ENCODE data around the gene GRPEL1. TPM values are rescaled to one million over a fixed set of nuclear protein-coding genes. Genes with fewer than 3 reads are reported as not detected.

GRPEL1 gene
- total and polyA plus RNA-seq, 2 experiments from 2014 or later = 28.3 to 56.5 TPM

GRCh38 chr4:7052923-7053715 lies 14.7 kb downstream of the GRPEL1 start:
- H3K79me2 ChIP-seq = peaks cover 62% of the 10 kb centered on the region
- 88% methylated on average over 20 of the region's 20 CpGs for WGBS (ENCODE audit: low lambda C conversion rate, missing lambda C conversion rate)
- no peak overlapping the region for H3K27ac ChIP-seq
- no peaks in the 10 kb centered on the region for H3K4me1 ChIP-seq (ENCODE audit: insufficient read depth)
- no peak overlapping the region for H2AFZ ChIP-seq
- peaks cover 46% of the 10 kb centered on the region for H4K20me1 ChIP-seq (ENCODE audit: insufficient read depth, poor library complexity, severe bottlenecking)
- no peaks in the 10 kb centered on the region for H3K36me3 ChIP-seq (replicated peaks; ENCODE audit: insufficient read depth, low read depth)
- H3K27me3 ChIP-seq = no peaks in the 10 kb centered on the region
- no peak overlapping the region for H3K4me3 ChIP-seq
- TF ChIP-seq EZH2 (IDR thresholded peaks at IDR 0.05; ENCODE audit: borderline replicate concordance) (no peak), CTCF (IDR thresholded peaks at IDR 0.05; ENCODE audit: poor library complexity) (no peak), EZH2phosphoT487 (IDR thresholded peaks at IDR 0.05; ENCODE audit: low read depth, severe bottlenecking, unreplicated experiment) (no peak)
- H3K4me2 ChIP-seq = no peak overlapping the region
- no peaks in the 10 kb centered on the region for H3K9me3 ChIP-seq (ENCODE audit: low read depth)
- no peak for DNase-seq (ENCODE audit: low spot score)
- no peaks in the 10 kb centered on the region for H3K9me2 ChIP-seq (replicated peaks; ENCODE audit: insufficient read depth)

- WGBS (ENCODE audit: low lambda C conversion rate, missing lambda C conversion rate) = 89% methylated on average over 14 of the region's 14 CpGs
- Histone ChIP-seq H3K4me1 (ENCODE audit: insufficient read depth) (no peaks in the 10 kb centered on the region), H3K4me3 (no peak overlapping the region), H3K4me2 (no peak overlapping the region), H3K36me3 (replicated peaks; ENCODE audit: insufficient read depth, low read depth) (no peaks in the 10 kb centered on the region), H3K27me3 (no peaks in the 10 kb centered on the region), H3K9me2 (replicated peaks; ENCODE audit: insufficient read depth) (no peaks in the 10 kb centered on the region), H3K79me2 (peaks cover 70% of the 10 kb centered on the region), H3K27ac (no peak overlapping the region), H2AFZ (no peak overlapping the region), H3K9me3 (ENCODE audit: low read depth) (no peaks in the 10 kb centered on the region), H4K20me1 (ENCODE audit: insufficient read depth, poor library complexity, severe bottlenecking) (peaks cover 54% of the 10 kb centered on the region)
- no peak for DNase-seq (ENCODE audit: low spot score)
- TF ChIP-seq CTCF (IDR thresholded peaks at IDR 0.05; ENCODE audit: poor library complexity) (no peak), EZH2 (IDR thresholded peaks at IDR 0.05; ENCODE audit: borderline replicate concordance) (no peak), EZH2phosphoT487 (IDR thresholded peaks at IDR 0.05; ENCODE audit: low read depth, severe bottlenecking, unreplicated experiment) (no peak)
Observed at GRCh38 chr4:7052313-7052712, 15.6 kb downstream of the GRPEL1 start.

- Histone ChIP-seq H3K9me2 (replicated peaks; ENCODE audit: insufficient read depth) (no peaks in the 10 kb centered on the region), H4K20me1 (ENCODE audit: insufficient read depth, poor library complexity, severe bottlenecking) (peaks cover 58% of the 10 kb centered on the region), H3K36me3 (replicated peaks; ENCODE audit: insufficient read depth, low read depth) (no peaks in the 10 kb centered on the region), H3K27ac (no peak overlapping the region), H3K9me3 (ENCODE audit: low read depth) (no peaks in the 10 kb centered on the region), H3K4me1 (ENCODE audit: insufficient read depth) (no peaks in the 10 kb centered on the region), H3K4me2 (no peak overlapping the region), H3K27me3 (no peaks in the 10 kb centered on the region), H3K79me2 (peaks cover 74% of the 10 kb centered on the region), H3K4me3 (no peak overlapping the region), H2AFZ (no peak overlapping the region)
- TF ChIP-seq EZH2 (IDR thresholded peaks at IDR 0.05; ENCODE audit: borderline replicate concordance) (no peak), EZH2phosphoT487 (IDR thresholded peaks at IDR 0.05; ENCODE audit: low read depth, severe bottlenecking, unreplicated experiment) (no peak), CTCF (IDR thresholded peaks at IDR 0.05; ENCODE audit: poor library complexity) (no peak)
- WGBS (ENCODE audit: low lambda C conversion rate, missing lambda C conversion rate) = 96% methylated on average over 14 of the region's 14 CpGs
- no peak for DNase-seq (ENCODE audit: low spot score)
Observed at GRCh38 chr4:7051905-7052304, 16.0 kb downstream of the GRPEL1 start.

Data from hepatocyte (in vitro differentiated cells).